GM18858 (cell line): Measurements from ENCODE around the gene NFKB1.

Experiments
- ATAC-seq: cut with Tn5 transposase; IDR thresholded peaks from one replicate; pipeline ENCODE4 v1.9.1; 2021; ENCODE audit not compliant: unreplicated experiment

NFKB1 gene

DNA sequence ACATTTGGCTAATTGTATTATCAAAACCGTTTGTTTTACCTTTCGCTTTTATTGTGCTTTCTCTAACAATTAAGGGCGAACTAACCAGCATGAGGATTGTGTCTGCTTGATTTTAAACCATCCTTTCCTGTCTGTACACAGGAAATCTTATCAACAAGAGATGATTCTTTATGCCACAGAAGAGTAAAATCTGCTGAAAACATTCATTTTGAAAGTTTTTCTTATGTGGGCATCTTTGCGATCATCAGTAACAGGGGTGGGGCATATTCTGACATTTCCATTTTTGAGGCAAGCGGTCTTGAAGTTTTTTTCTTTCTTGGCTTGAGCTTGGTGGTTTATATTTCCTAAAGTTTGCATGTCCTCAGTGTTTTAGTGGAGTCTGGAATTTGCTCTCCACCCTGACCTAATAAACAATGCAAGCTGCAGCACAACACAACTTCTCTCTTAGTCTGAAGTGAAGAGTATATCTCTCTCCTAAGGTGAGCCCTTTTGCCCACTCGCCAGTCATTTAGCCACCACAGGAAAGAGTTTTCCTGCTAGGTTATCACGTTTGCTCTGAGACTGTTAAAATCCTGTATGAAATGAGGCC, 26.6 kb downstream of the NFKB1 start:
- no peak for ATAC-seq

DNA sequence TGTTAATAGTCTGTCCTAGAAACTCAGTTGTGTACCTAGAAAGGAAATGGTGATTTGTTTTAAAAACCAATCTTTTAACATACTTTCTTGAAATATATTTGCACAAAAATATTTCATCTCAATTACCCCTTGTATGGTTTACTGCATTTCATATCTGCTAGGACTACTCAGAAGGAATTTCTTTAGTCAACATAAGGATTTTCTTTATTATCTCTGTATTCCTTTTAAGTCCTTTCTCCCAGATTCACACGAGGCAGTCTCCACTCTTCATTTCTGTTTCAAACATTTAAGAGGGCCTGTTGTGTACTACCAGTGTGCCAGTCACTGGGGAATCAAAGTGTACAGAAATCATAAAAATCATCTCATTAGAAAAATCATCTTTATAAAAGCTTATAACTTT, 28.8 kb downstream of the NFKB1 start:
- no peak for ATAC-seq

- no peak for ATAC-seq
These were observed 29.8 kb downstream of the NFKB1 start for GRCh38 chr4:102530986-102531385.

- ATAC-seq, result no peak
These were observed 30.3 kb downstream of the NFKB1 start for GRCh38 chr4:102531462-102531861.

- no peak for ATAC-seq
These were observed 32.2 kb downstream of the NFKB1 start for GRCh38 chr4:102533348-102533747.

- no peak for ATAC-seq
These were observed 32.7 kb downstream of the NFKB1 start for GRCh38 chr4:102533904-102534303.

- ATAC-seq, result no peak
These were observed 33.7 kb downstream of the NFKB1 start for GRCh38 chr4:102534845-102535244.

GRCh38 chr4:102535398-102536082, 34.4 kb downstream of the NFKB1 start:
- ATAC-seq, result peak; percentile 74

- no peak for ATAC-seq
These were observed 35.6 kb downstream of the NFKB1 start for GRCh38 chr4:102536768-102537167.

GRCh38 chr4:102537269-102537668, 36.1 kb downstream of the NFKB1 start:
- ATAC-seq, result no peak

DNA sequence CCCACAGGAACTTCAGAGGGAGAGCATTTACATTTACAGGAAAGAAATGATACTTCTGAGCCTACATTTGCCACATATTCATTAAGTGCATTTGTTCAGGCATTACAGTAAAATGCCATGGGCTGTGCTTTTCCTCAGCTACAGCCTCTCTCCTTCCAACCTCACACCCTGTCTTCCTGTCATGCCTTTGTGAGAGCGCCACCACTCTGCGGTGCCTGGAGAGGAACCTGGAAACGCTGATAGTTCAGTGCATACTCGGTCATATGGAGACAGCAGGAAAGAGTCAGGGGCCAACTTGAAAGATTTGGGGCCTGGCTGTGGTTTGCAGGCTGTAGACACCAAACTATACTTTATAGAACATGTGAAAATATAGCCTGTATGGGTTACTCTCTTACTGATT, 40.5 kb downstream of the NFKB1 start:
- ATAC-seq, result no peak

DNA sequence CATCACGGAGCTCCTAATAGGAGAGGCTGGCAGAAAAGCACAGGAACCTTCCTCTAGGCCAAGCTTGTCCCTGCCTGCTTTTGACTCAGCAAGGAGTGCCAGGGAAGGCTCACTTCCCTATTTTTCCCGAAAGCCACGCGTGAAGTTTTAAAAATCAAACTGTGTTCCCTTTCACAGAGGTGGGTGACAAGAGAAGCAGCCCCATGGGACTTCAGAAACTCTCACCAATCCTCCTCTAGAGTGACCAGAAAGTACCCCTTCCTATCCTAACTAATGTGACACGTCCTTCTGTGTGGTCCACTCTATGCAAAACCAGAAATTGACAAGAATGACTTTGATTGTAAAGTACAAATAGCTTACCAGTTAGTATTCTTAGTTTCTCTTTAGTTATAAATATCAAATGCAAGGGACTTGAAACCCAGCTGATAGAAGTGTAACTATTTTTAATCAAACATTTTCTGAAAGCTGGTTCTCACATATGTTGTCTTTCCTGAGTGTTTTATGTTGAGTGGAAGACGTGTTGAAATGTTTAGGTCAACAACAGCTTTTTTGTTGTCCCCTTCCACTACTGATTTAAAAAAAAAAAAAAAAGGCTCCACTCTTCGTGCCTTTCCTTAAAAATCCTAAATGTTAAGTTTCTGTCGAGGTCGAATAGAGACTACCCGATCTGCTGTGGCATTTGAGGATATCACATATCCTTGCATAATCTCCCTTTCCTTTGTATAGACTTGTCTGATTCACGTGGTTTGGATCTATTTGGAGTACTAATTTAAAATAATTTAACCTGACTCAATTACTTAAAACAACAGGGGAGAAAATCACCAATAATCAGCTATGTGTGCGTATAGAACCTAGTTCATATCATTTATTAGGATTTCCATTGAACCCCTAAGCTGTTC, 42.1 kb downstream of the NFKB1 start:
- peak; percentile 85 for ATAC-seq

DNA sequence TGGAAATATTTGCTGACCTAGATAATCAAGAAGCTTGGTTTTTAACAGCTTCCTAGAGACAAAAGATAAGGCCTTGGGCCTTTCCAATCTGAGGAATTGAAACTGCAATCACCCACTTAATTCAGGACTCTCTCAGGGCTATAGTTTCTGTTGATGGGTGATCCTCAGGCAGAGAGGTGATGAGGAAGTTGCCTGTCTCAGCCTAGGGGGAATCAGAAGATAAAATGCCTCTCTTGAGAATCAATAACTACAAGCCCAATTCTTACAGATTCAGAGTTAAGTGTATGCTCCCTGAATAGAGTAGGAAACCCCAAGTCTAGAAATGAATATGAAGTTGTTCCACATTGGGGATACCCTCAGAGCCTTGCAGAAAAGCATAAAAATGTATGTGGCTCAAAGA, 45.5 kb downstream of the NFKB1 start:
- no peak for ATAC-seq

DNA sequence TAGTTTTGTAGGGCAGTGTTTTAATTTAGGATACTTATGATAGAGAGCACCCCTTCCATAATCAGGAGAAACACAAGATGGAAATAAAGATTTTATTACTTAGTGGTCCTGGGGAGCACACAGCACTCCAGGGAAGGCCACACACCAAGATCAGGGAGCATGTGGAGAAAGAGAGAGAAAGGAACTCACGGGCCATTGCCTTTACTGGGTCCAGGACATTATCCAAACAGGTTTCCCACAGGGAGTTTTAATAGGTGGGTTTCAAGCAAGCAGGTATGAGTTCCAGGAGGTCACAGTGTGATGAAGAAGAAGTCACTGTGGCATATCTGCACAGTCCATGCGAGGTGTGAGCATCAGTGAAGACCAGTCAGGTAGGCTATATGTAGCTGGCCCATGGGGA, 46.8 kb downstream of the NFKB1 start:
- no peak for ATAC-seq

DNA sequence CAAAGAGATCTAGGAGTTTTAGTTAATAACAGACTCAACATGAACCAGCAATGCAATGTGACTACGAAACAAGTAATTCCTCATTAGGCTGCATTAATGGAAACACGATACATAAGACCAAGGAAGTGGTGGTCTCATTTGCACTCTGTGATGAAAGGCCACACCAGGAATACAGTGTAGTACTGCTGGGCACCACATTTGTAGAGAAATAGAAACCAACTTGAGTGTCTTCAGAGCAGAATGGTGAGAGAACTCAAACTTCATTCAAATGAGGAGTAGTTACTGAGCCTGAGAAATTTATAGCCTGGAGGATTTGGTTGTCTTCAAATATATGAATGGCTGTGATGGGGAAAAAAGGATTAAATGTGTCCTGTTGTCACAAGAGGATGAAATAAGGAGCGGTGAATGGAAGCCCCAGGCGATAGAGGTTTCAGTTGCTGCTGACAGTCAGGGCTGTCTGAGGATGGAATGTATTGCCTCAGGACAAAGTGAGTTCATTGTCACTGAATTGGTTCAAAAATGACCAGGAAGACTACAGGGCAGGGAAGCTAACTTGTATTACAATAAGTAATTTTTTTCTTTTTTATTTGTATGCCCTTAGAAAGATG, 50.9 kb downstream of the NFKB1 start:
- ATAC-seq, result no peak

DNA sequence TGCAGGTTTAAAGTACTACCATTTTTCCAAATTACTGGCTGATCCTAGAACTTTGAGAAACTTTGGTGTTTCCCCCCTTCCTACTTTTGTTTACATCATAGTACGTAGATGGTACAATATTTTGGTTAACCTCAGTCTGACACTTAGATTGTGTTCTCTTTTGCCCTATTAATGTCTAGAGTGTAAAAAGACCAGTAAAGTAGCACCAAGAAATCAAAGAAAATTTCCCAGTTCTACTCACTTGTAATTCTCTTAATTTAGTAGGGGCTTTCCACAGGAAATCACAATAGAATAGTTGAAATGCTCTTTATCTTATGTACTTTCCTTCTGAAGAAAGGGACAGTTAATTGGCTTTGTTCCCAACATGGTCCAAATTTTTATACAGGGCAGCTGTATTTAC, 51.6 kb downstream of the NFKB1 start:
- ATAC-seq, result peak; percentile 38

GRCh38 chr4:102553982-102554381, 52.8 kb downstream of the NFKB1 start:
- ATAC-seq, result no peak

GRCh38 chr4:102554482-102554881, 53.3 kb downstream of the NFKB1 start:
- no peak for ATAC-seq

GRCh38 chr4:102554992-102555391, 53.8 kb downstream of the NFKB1 start:
- ATAC-seq, result no peak

- no peak for ATAC-seq
These were observed 56.5 kb downstream of the NFKB1 start for GRCh38 chr4:102557636-102558035.

DNA sequence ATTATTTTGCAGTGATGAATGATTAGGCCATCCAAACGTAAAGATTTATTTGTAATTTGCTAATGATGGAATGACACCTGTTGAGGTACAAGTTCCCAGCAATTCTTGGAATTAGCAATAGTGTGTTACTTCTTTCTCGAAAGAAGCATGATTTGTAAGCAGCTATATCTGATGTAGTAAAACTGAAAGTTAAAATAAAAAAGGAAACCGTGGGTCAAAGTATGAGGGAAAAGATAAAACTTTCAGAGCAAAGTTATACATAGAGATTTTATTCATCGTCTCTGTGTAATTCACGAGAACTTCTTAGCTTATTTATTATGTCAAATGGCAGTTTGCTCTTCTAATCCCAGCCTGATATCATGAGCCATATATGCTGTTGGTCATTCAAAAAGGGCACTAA, 59.0 kb downstream of the NFKB1 start:
- no peak for ATAC-seq
